ENCODE results near the gene KRTAP5-10. TPM values are rescaled to one million over a fixed set of nuclear protein-coding genes. Genes with fewer than 3 reads are reported as not detected.
"Not testable (repeated sequence)": the region's sequence is repeated elsewhere in the genome, so short reads cannot be mapped to it uniquely, and the experiment has no call there.

KRTAP5-10 gene
- total RNA-seq, 1 donor, result not detected

DNA sequence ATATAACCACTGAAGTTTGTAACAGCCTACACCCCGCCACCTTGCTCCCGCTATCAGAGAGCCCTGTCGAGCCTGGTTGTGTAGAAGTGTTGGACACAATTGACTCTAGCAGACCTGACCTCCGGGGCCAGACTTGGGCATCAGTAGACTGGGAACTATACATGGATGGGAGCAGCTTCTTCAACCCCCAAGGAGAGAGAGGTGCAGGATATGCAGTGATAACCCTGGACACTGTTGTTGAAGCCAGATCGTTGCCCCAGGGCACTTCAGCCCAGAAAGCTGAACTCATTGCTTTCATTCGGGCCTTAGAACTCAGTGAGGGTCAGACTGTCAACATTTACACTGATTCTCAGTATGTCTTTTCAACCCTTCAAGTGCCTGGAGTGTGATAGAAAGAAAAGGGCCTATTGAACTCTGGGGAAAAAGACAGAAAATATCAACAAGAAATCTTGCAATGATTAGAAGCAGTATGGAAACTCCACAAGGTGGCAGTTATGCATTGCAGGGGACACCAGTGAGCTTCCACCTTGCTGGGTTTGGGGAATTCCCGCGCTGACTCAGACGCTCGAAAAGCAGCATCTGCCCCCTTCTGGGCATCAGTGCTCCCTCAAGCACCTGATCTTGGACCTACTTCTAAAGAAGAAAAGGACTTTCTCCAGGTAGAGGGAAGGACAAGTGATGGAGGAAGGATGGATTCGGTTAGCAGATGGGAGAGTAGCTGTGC is 23.6 kb downstream of the KRTAP5-10 start:
- H3K4me3 ChIP-seq (ENCODE audit: low read depth, low read length); DNase-seq (ENCODE audit: low read depth): not testable (repeated sequence)

DNA sequence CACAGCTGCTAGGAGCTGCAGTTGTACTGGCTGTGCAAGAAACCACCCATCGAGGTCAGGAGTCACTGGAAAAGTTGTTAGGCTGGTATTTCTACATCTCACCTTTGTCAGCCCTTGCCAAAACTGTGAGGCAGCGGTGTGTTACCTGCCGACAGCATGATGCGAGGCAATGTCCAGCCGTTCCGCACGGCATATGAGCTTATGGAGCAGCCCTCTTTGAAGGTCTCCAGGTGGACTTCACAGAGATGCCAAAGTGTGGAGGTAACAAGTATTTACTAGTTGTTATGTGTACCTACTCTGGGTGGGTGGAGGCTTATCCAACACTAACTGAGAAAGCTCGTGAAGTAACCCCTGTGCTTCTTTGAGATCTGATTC is 24.2 kb downstream of the KRTAP5-10 start:
- not testable (repeated sequence) for H3K4me3 ChIP-seq (ENCODE audit: low read depth, low read length); DNase-seq (ENCODE audit: low read depth)

DNA sequence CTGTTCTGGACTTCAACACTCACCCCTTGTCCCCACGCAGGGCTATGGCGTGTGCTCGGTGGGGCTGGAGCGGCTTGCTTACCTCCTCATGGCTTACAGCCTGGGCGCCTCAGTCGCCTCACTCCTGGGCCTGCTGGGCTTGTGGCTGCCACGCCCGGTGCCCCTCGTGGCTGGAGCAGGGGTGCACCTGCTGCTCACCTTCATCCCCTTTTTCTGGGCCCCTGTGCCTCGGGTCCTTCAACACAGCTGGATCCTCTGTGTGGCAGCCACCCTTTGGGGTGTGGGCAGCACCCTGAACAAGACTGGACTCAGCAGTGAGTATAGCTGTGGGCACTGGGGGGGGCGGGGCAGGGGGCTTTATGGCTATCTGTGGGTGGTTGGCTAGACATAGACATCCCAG is 37.9 kb downstream of the KRTAP5-10 start:
- H3K4me3 ChIP-seq (ENCODE audit: low read depth, low read length); DNase-seq (ENCODE audit: low read depth): not testable (repeated sequence)

DNA sequence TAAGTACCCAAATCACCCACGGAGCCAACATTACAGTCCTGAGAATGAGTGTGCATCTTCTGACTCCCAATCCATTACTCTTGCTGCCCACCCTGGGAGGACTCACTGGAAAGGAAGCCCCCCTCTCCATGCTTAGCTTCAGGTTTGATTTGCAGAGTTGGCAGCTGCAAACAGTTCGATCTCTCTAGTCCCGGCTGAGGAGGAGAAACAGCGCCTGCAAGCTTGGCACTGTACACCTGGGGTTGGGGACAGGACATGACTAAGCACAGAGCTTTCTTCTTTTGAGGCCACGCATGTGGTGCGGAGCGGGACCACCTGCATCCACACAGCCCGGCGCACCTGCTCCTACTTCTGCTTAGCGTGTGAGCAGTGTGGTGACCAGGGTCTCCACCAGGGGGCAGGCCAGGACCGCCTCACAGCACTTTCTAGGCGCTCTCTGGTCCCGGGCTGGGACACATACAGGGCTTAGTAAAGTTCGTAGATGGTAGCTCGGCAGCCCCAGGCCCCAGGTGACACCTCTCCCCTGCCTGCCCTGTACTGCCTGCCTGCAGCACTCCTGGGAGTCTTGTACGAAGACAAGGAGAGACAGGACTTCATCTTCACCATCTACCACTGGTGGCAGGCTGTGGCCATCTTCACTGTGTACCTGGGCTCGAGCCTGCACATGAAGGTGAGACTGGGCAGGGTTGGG is 39.6 kb downstream of the KRTAP5-10 start:
- not testable (repeated sequence) for H3K4me3 ChIP-seq (ENCODE audit: low read depth, low read length); DNase-seq (ENCODE audit: low read depth)

DNA sequence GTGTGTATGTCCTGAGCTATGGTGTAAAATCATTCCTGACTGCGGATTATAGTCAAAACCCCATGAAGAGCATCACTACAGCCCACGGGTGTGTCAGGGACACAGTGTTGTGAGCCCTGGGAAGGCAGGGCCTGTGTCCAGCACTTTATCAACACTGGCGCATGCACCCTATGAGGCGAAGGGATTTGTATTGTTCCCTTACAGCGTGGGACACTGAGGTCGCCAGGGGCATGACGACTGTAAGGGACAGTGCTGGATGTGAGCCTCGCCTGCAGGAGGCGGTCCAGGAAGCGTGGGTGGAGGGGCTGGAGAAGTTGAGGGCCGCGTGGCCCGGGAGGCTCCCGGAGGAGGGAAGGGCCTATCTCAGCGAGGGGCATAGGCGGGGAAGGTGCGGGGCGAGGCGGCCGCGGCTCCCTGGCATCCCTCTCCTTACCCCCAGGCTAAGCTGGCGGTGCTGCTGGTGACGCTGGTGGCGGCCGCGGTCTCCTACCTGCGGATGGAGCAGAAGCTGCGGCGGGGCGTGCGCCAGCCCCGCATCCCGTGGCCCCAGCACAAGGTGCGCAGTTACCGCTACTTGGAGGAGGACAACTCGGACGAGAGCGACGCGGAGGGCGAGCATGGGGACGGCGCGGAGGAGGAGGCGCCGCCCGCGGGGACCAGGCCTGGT is 41.6 kb downstream of the KRTAP5-10 start:
- DNase-seq (ENCODE audit: low read depth); H3K4me3 ChIP-seq (ENCODE audit: low read depth, low read length): not testable (repeated sequence)

DNA sequence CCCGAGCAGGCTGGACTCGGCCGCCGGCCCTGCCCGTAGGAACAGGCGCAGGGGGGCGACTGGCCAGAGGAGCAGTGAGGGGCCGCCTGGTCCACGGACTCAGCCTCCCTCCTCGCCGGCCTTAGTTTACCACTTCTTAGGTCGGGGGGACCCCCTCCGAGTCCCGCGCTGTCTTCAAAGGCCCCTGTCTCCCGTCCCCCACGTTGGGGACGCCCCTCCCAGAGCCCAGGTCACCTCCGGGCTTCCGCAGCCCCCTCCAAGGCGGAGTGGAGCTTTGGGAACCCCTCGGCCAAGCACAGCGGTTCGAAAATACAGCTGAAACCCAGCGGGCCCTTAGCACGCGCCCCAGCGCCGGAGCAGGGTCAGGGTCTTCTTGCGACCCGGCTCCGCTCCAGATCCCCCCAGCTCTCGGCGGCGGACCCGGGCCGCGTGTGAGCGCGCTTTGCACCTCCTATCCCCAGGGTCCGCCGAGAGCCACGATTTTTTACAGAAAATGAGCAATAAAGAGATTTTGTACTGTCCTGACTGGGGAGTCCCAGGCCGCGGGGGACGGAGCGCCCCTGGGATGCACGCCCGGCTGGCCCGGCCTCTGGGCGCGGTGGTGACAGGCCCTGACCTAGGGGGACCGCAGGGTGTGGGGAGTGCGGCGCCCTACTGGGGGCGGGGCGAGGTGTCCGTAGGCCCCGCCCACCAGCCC is 42.3 kb downstream of the KRTAP5-10 start:
- not testable (repeated sequence) for H3K4me3 ChIP-seq (ENCODE audit: low read depth, low read length); DNase-seq (ENCODE audit: low read depth)

DNA sequence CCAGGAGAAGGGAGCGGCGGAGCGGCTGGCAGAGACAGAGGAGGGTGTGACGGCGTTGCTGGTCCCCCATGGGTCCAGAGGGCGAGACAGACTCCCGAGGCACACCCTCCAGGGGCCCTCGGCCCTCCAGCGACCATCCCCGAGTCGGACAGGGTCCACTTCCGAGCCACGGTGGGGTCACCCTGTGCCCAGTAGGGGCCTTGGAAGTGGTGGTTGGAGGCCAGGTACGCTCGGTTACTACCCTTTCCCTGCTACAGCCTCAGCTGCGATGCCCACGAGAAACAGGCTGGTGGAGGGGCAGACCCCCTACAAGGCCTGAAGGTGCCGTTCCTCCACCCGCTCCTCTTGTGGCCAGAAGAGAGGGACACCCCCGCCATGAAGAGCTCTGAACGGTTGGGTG is 42.9 kb downstream of the KRTAP5-10 start:
- H3K4me3 ChIP-seq (ENCODE audit: low read depth, low read length); DNase-seq (ENCODE audit: low read depth): not testable (repeated sequence)

DNA sequence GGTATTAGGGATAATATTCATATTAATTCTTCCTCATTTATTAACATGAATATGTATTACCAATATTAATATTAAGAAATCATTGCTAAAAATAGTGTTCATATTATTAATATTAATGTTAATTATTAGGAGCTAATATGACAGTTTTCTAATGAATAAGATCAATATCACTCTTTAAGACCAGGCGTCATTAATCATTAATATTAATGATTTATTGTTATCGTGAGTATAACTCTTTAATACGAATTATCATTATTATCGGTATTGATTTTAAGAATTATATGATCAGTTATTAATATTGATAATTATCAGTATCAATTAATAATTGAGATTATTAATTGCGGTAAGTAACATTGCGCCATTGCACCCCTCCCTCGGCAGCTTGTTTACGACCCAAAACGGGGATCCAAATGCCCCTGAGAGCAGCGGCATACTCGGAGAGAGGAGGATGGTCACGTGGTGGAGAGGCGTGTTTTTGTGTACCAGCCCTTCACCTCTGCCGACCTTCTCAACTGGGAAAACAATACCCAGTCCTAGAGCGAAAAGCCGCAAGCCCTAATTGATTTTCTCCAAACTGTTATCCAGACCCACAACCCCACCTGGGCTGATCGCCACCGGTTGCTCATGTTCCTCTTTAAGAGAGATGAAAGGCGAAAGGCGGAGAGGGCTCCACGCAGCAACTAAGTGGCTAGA is 46.0 kb downstream of the KRTAP5-10 start:
- not testable (repeated sequence) for H3K4me3 ChIP-seq (ENCODE audit: low read depth, low read length)

DNA sequence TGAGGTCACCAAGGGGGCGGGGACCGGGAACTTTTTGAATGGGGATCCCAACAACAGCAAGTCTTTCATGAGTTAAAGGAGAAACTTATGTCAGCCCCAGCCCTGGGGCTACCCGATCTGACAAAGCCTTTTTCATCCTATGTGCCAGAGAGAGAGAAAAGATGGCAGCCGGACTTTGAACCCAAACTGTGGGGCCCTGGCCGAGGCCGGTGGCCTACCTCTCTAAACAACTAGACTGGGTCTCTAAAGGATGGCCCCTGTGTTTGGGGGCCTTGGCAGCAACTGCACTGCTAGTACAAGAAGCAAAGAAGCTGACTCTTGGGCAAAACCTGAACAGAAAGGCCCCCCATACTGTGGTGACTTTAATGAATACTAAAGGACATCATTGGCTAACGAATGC is 48.6 kb downstream of the KRTAP5-10 start:
- H3K4me3 ChIP-seq (ENCODE audit: low read depth, low read length); DNase-seq (ENCODE audit: low read depth): not testable (repeated sequence)

More for the DNA sequence above, 46.0 kb downstream of the KRTAP5-10 start:
- not testable (repeated sequence) for DNase-seq (ENCODE audit: low read depth)

DNA sequence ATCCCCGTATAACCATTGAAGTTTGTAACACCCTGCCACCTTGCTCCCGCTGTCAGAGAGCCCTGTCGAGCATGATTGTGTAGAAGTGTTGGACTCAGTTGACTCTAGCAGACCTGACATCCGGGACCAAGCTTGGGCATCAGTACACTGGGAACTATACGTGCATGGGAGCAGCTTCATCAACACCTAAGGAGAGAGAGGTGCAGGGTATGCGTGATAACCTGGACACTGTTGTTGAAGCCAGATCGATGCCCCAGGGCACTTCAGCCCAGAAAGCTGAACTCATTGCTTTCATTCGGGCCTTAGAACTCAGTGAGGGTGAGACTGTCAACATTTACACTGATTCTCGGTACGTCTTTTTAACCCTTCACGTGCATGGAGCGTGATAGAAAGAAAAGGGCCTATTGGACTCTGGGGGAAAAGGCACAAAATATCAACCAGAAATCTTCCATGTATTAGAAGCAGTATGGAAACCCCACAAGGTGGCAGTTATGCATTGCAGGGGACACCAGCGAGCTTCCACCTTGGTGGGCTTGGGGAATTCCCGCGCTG is 49.1 kb downstream of the KRTAP5-10 start:
- not testable (repeated sequence) for H3K4me3 ChIP-seq (ENCODE audit: low read depth, low read length); DNase-seq (ENCODE audit: low read depth)

DNA sequence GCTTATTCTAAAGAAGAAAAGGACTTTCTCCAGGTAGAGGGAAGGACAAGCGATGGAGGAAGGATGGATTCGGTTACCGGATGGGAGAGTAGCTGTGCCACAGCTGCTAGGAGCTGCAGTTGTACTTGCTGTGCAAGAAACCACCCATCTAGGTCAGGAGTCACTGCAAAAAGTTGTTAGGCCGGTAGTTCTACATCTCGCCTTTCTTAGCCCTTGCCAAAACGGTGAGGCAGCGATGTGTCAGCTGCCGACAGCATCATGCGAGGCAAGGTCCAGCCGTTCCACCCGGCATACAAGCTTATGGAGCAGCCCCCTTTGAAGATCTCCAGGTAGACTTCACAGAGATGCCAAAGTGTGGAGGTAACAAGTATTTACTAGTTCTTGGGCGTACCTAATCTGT is 49.6 kb downstream of the KRTAP5-10 start:
- H3K4me3 ChIP-seq (ENCODE audit: low read depth, low read length); DNase-seq (ENCODE audit: low read depth): not testable (repeated sequence)

Small RNAs within 50 kb of the gene (small RNA-seq; reads per million reads assigned to genes)
- gene AP000867.1, result not detected
- not detected for gene KRTAP5-14P

Other genes starting within 250 kb of the KRTAP5-10 start
- 94.1 and 101 TPM in 2 replicates for gene DHCR7, start 117.2 kb upstream of the KRTAP5-10 start, total RNA-seq
- gene NADSYN1, start 112.4 kb upstream of the KRTAP5-10 start, total RNA-seq, result 53.5 and 71.2 TPM in 2 replicates
- not detected in 2 replicates for gene KRTAP5-7, start 38.3 kb upstream of the KRTAP5-10 start, total RNA-seq
- not detected in 2 replicates for gene KRTAP5-8, start 27.5 kb upstream of the KRTAP5-10 start, total RNA-seq
- gene KRTAP5-9, start 17.1 kb upstream of the KRTAP5-10 start, total RNA-seq, result 0.32 TPM in 1 of 2 replicates, not detected in the other
- gene KRTAP5-11, start 17.3 kb downstream of the KRTAP5-10 start, total RNA-seq, result not detected in 2 replicates